Bronchial epithelial cell (primary cell): ENCODE measurements around the gene SMIM34. TPM values are rescaled to one million over a fixed set of nuclear protein-coding genes. Genes with fewer than 3 reads are reported as not detected.
A peak's percentile ranks its signal among the peaks of the same experiment; 100 is the strongest.
"Not testable (repeated sequence)": the region's sequence is repeated elsewhere in the genome, so short reads cannot be mapped to it uniquely, and the experiment has no call there.

Source experiments
- DNase-seq: peaks from one replicate; pipeline ENCODE4 v3.0.0-alpha.2; 2010; ENCODE audit warnings: low read depth
- FAIRE-seq: peaks from 2 replicates; lab custom pipeline; 2011; peaks lifted over from hg19 to GRCh38; lab: Jason Lieb, UNC
- H3K27me3 ChIP-seq: 2 replicates; pipeline ENCODE4 v1.5.1; 2011; ENCODE audit warnings: low read length; ENCODE audit not compliant: control insufficient read depth, insufficient read depth
- H3K36me3 ChIP-seq: 2 replicates; pipeline ENCODE4 v1.5.1; 2011; ENCODE audit warnings: low read length; ENCODE audit not compliant: control insufficient read depth, insufficient read depth
- H3K4me3 ChIP-seq: 2 replicates; pipeline ENCODE4 v1.5.1; 2011; ENCODE audit warnings: mild to moderate bottlenecking, low read depth, low read length, control low read depth
- total RNA-seq: library from RNA; depleted of rRNA; stranded (reverse); fragments of >200 nt; gene quantifications from 2 replicates; pipeline ENCODE4 v1.2.1, GENCODE V29; 2014

SMIM34 gene, protein sequence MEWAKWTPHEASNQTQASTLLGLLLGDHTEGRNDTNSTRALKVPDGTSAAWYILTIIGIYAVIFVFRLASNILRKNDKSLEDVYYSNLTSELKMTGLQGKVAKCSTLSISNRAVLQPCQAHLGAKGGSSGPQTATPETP
- 0.79 and 6.8 TPM in 2 replicates for total RNA-seq

DNA sequence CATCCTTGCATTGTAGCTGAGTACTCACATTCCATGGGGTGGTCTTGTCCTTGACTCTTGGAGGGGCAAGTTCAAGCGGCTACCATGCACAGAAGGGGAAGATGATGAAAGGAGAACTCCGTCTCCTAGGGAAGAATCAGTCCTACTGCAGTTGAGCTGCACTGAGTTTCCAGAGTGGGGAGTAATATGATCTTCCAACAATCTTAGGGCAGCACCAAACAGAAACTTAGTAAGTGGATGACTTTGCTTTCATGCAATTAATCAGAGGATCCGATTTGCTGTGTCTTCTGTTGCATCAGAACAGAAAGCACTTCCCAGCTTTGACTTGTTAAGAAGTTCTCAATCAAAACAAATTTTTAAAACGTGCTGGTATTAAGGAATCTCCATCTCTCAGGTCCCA is at the start of gene SMIM34:
Gene SMIM34, minus strand, starts transcription at position 147 of the 400 bp plus-strand sequence. Its CDS starts 112 bp downstream, at position 35.
- not testable (repeated sequence) for FAIRE-seq, H3K4me3 ChIP-seq, DNase-seq, H3K36me3 ChIP-seq, H3K27me3 ChIP-seq

GRCh38 chr21:34467333-34467732 is 43.6 kb upstream of the SMIM34 start:
- H3K4me3 ChIP-seq, DNase-seq, H3K27me3 ChIP-seq, FAIRE-seq, H3K36me3 ChIP-seq: not testable (repeated sequence)

GRCh38 chr21:34459426-34459825 is 35.7 kb upstream of the SMIM34 start:
- not testable (repeated sequence) for H3K36me3 ChIP-seq, H3K4me3 ChIP-seq, DNase-seq, FAIRE-seq, H3K27me3 ChIP-seq

GRCh38 chr21:34458266-34458665 is 34.5 kb upstream of the SMIM34 start:
- FAIRE-seq = peak; percentile 7
- not testable (repeated sequence) for DNase-seq, H3K4me3 ChIP-seq, H3K36me3 ChIP-seq, H3K27me3 ChIP-seq

- not testable (repeated sequence) for H3K36me3 ChIP-seq, DNase-seq, H3K27me3 ChIP-seq, FAIRE-seq, H3K4me3 ChIP-seq
Measured at GRCh38 chr21:34456180-34456579, 32.4 kb upstream of the SMIM34 start.

GRCh38 chr21:34455628-34456027 is 31.9 kb upstream of the SMIM34 start:
- not testable (repeated sequence) for FAIRE-seq

GRCh38 chr21:34447018-34447417 is 23.3 kb upstream of the SMIM34 start:
- not testable (repeated sequence) for H3K27me3 ChIP-seq, H3K36me3 ChIP-seq, DNase-seq, H3K4me3 ChIP-seq
- FAIRE-seq = peak; percentile 55

More at GRCh38 chr21:34455628-34456027, 31.9 kb upstream of the SMIM34 start:
- H3K4me3 ChIP-seq, H3K27me3 ChIP-seq, H3K36me3 ChIP-seq, DNase-seq: not testable (repeated sequence)

- not testable (repeated sequence) for FAIRE-seq, DNase-seq, H3K27me3 ChIP-seq, H3K4me3 ChIP-seq, H3K36me3 ChIP-seq
Measured at GRCh38 chr21:34443486-34443885, 19.7 kb upstream of the SMIM34 start.

DNA sequence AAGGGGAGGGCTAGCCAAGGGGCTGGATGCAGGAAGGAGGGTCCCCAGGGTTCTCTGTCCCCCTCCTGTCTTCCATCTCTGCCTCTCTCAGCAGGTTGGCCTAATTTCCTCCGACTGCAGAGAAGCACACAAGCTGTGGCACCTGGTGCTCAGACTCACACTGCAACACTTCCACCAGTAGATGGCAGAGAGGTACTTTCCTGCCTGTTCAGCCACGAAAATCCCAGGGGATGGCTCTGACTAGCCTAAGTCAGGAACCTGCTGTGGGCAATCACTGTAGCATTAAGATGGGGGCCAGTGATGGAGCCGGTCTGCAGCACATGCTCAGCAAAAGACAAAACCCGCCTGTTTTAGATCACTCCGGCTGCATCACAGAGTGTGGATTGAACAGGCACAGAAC is 6.0 kb upstream of the SMIM34 start:
- H3K4me3 ChIP-seq, DNase-seq, H3K27me3 ChIP-seq, H3K36me3 ChIP-seq: not testable (repeated sequence)
- peak; percentile 91 for FAIRE-seq

GRCh38 chr21:34428441-34428840 is 4.7 kb upstream of the SMIM34 start:
- H3K36me3 ChIP-seq, DNase-seq, H3K27me3 ChIP-seq, H3K4me3 ChIP-seq, FAIRE-seq: not testable (repeated sequence)

DNA sequence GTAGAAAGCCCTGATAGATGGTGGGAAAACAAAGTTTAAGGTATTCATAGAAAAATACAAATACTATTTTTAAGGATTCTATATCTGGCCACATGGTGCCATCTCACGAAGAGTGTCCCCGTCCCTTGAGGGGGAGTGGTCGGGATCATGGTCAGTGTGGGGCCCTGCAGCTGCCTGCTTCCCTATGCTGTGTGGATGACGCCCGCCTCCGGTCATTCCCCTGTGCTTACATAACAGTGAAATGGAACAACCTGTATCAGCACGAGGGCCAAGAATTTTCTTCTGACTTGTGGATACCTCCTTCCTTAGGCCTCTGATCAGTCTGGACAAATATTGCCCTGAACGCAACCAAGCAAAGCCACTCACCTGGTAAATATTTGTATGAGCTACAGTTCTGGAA is 3.6 kb upstream of the SMIM34 start:
- H3K4me3 ChIP-seq, H3K27me3 ChIP-seq, H3K36me3 ChIP-seq, FAIRE-seq, DNase-seq: not testable (repeated sequence)

DNA sequence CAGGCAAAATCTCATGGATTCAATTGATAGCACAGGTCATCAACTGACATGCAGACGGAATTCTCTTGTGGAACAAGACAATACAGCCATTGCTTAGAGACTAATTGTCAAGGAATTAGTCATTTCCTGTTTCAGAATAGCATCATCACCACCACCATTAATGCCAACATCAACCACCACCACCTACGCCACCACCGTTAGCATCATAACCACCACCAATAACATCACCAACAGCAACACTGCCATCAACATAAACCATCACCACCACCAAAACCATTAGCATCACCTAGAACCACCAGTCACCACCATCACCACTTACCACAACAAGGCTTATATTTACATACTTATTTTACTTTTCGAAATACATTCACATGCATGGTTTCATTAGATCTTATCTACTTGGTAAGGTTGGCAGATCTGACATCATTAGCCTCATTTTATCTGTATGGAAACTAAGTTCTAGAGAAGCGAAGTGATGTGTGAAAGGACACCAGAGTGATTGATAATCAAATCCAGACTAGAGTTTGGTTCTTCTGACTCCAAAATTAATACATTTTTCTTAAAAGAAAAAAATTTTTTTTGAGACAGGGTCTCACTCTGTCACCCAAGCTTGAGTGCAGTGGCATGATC is 6.2 kb downstream of the SMIM34 start:
- not testable (repeated sequence) for H3K4me3 ChIP-seq, DNase-seq, H3K27me3 ChIP-seq, FAIRE-seq, H3K36me3 ChIP-seq

- not testable (repeated sequence) for H3K27me3 ChIP-seq, FAIRE-seq, H3K36me3 ChIP-seq, DNase-seq, H3K4me3 ChIP-seq
Measured at GRCh38 chr21:34407294-34407693, 16.5 kb downstream of the SMIM34 start.

DNA sequence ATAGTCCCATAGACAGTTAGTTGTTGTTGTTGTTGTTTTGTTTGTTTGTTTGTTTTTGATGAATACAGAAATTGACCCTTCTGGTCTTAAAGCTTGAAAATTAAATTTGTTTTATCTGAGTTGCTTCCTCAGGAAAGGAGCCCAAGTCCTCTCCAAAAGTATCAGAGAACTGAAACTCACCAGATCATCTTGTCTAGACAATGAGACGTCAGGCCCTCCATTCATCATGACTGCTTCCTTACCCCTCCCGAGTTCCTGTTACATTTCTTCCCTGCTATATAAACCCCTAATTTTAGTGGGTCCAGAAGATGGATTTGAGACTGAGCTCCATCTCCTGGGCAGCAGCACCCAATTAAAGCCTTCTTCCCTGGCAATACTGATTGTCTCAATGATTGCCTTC is 17.1 kb downstream of the SMIM34 start:
- not testable (repeated sequence) for DNase-seq, H3K36me3 ChIP-seq, H3K4me3 ChIP-seq, H3K27me3 ChIP-seq, FAIRE-seq

DNA sequence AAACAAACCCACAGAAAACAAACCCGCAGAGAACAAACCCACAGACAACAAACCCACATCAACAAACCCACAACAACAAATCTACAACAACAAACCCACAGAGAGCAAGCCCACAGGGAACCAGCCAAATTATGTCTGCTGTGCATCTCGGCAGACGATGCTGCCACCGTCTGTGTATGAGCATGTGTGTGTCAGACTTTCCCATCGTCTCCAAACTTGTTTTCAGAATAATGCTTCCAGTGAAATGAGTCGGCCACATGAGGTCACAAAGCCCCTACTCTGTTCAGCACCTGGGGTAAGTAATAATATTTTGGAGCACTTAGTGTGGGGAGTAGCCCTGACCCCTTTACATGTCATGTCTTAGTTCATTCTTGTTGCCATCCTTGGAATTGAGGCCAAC is 17.6 kb downstream of the SMIM34 start:
- not testable (repeated sequence) for H3K4me3 ChIP-seq, H3K36me3 ChIP-seq, FAIRE-seq, H3K27me3 ChIP-seq, DNase-seq
